Measurements from ENCODE around the gene WIPF1. TPM values are rescaled to one million over a fixed set of nuclear protein-coding genes. Genes with fewer than 3 reads are reported as not detected.

The WIPF1 gene
- total RNA-seq, 1 donor, result 20.5 TPM

GRCh38 chr2:174580951-174581350, 16.7 kb downstream of the WIPF1 start:
- DNase-seq (ENCODE audit: low read depth), result no peak
- H3K4me3 ChIP-seq (ENCODE audit: low read depth, low read length), result no peak overlapping the region
- no peak for TF ChIP-seq CTCF (IDR thresholded peaks at IDR 0.05; ENCODE audit: insufficient read depth, low read length)

- peak; percentile 78 for DNase-seq (ENCODE audit: low read depth)
- H3K4me3 ChIP-seq (ENCODE audit: low read depth, low read length), result no peak overlapping the region
- peak; percentile 77 for TF ChIP-seq CTCF (IDR thresholded peaks at IDR 0.05; ENCODE audit: insufficient read depth, low read length)
Observed at GRCh38 chr2:174577967-174578589, 19.5 kb downstream of the WIPF1 start.

- no peak for DNase-seq (ENCODE audit: low read depth)
- no peak overlapping the region for H3K4me3 ChIP-seq (ENCODE audit: low read depth, low read length)
- no peak for TF ChIP-seq CTCF (IDR thresholded peaks at IDR 0.05; ENCODE audit: insufficient read depth, low read length)
Observed at GRCh38 chr2:174575124-174575776, 22.4 kb downstream of the WIPF1 start.

- peak; percentile 53 for DNase-seq (ENCODE audit: low read depth)
- no peak for TF ChIP-seq CTCF (IDR thresholded peaks at IDR 0.05; ENCODE audit: insufficient read depth, low read length)
- no peak overlapping the region for H3K4me3 ChIP-seq (ENCODE audit: low read depth, low read length)
Observed at GRCh38 chr2:174574657-174575056, 22.9 kb downstream of the WIPF1 start.

GRCh38 chr2:174573621-174574081, 24.0 kb downstream of the WIPF1 start:
- no peak overlapping the region for H3K4me3 ChIP-seq (ENCODE audit: low read depth, low read length)
- no peak for TF ChIP-seq CTCF (IDR thresholded peaks at IDR 0.05; ENCODE audit: insufficient read depth, low read length)

GRCh38 chr2:174572556-174572955, 25.0 kb downstream of the WIPF1 start:
- H3K4me3 ChIP-seq (ENCODE audit: low read depth, low read length), result no peak overlapping the region
- no peak for DNase-seq (ENCODE audit: low read depth)
- no peak for TF ChIP-seq CTCF (IDR thresholded peaks at IDR 0.05; ENCODE audit: insufficient read depth, low read length)

More at GRCh38 chr2:174573621-174574081, 24.0 kb downstream of the WIPF1 start:
- no peak for DNase-seq (ENCODE audit: low read depth)
